H9 (cell line): Measurements from ENCODE around the gene FBXO17. TPM values are rescaled to one million over a fixed set of nuclear protein-coding genes. Genes with fewer than 3 reads are reported as not detected.

Experiments used
- DNase-seq: peaks from one replicate; pipeline ENCODE4 v3.0.0-alpha.2; 2017
- H2AFZ ChIP-seq: one replicate; pipeline ENCODE4 v1.6.1; 2013; ENCODE audit warnings: mild to moderate bottlenecking, low read length, control low read depth, moderate library complexity
- H2AK5ac ChIP-seq: 2 replicates; pipeline ENCODE4 v1.6.1; 2013; ENCODE audit warnings: low read length, control low read depth, mixed read lengths; ENCODE audit not compliant: insufficient read length
- H2BK120ac ChIP-seq: one replicate; pipeline ENCODE4 v1.6.1; 2013; ENCODE audit warnings: low read depth, mild to moderate bottlenecking, low read length, control low read depth, inconsistent platforms; ENCODE audit not compliant: poor library complexity, severe bottlenecking
- H2BK12ac ChIP-seq: 2 replicates; pipeline ENCODE4 v1.6.1; 2013; ENCODE audit warnings: low read length, control low read depth, mixed read lengths, low read depth; ENCODE audit not compliant: insufficient read length
- H2BK15ac ChIP-seq: 2 replicates; pipeline ENCODE4 v1.6.1; 2013; ENCODE audit warnings: low read depth, low read length, control low read depth
- H2BK20ac ChIP-seq: one replicate; pipeline ENCODE4 v1.6.1; 2013; ENCODE audit warnings: low read depth, mild to moderate bottlenecking, low read length, control low read depth, inconsistent platforms; ENCODE audit not compliant: poor library complexity, severe bottlenecking
- H2BK5ac ChIP-seq: 2 replicates; pipeline ENCODE4 v1.6.1; 2013; ENCODE audit warnings: low read length, control low read depth, mixed read lengths; ENCODE audit not compliant: insufficient read length
- H3K14ac ChIP-seq: 2 replicates; pipeline ENCODE4 v1.6.1; 2013; ENCODE audit warnings: low read length, control low read depth; ENCODE audit not compliant: insufficient read depth
- H3K18ac ChIP-seq: 2 replicates; pipeline ENCODE4 v1.6.1; 2013; ENCODE audit warnings: low read depth, mild to moderate bottlenecking, mixed read lengths, low read length, control low read depth; ENCODE audit not compliant: insufficient read length
- H3K23ac ChIP-seq: 2 replicates; pipeline ENCODE4 v1.6.1; 2013; ENCODE audit warnings: low read length, control low read depth, mixed read lengths, low read depth; ENCODE audit not compliant: insufficient read length
- H3K23me2 ChIP-seq: 2 replicates; pipeline ENCODE4 v1.6.1; 2013; ENCODE audit warnings: low read depth, mild to moderate bottlenecking, mixed read lengths, low read length, control low read depth; ENCODE audit not compliant: insufficient read length, poor library complexity, severe bottlenecking
- H3K27ac ChIP-seq: 2 replicates; pipeline ENCODE4 v1.5.1; 2013; ENCODE audit warnings: low read length, control low read depth, mixed read lengths, low read depth; ENCODE audit not compliant: insufficient read length
- H3K27me3 ChIP-seq: 2 replicates; pipeline ENCODE4 v1.6.1; 2013; ENCODE audit warnings: low read length, control low read depth, inconsistent platforms; ENCODE audit not compliant: insufficient read depth
- H3K4ac ChIP-seq: 2 replicates; pipeline ENCODE4 v1.6.1; 2013; ENCODE audit warnings: low read depth, mild to moderate bottlenecking, control low read depth, inconsistent platforms, low read length, moderate library complexity
- H3K4me1 ChIP-seq: 2 replicates; pipeline ENCODE4 v1.6.1; 2013; ENCODE audit warnings: low read length, control low read depth, inconsistent platforms; ENCODE audit not compliant: insufficient read depth
- H3K4me2 ChIP-seq: 2 replicates; pipeline ENCODE4 v1.6.1; 2013; ENCODE audit warnings: low read length, control low read depth, mixed read lengths; ENCODE audit not compliant: insufficient read length, insufficient read depth
- H3K56ac ChIP-seq: 2 replicates; pipeline ENCODE4 v1.6.1; 2013; ENCODE audit warnings: low read depth, mild to moderate bottlenecking, mixed read lengths, low read length, control low read depth; ENCODE audit not compliant: insufficient read length
- H3K79me1 ChIP-seq: 2 replicates; pipeline ENCODE4 v1.6.1; 2013; ENCODE audit warnings: low read depth, mild to moderate bottlenecking, moderate library complexity, low read length, control low read depth, inconsistent platforms; ENCODE audit not compliant: insufficient read depth, poor library complexity, severe bottlenecking
- H3K79me2 ChIP-seq: 2 replicates; pipeline ENCODE4 v1.6.1; 2013; ENCODE audit warnings: low read length, control low read depth, inconsistent platforms; ENCODE audit not compliant: insufficient read depth
- H3K9ac ChIP-seq: 2 replicates; pipeline ENCODE4 v1.6.1; 2013; ENCODE audit warnings: low read length, control low read depth, mixed read lengths; ENCODE audit not compliant: insufficient read length; ENCODE audit errors: extremely low read depth
- H3K9me3 ChIP-seq: one replicate; pipeline ENCODE4 v1.6.1; 2013; ENCODE audit warnings: low read depth, low read length, inconsistent platforms; ENCODE audit not compliant: control insufficient read depth
- H3T11ph ChIP-seq: one replicate; pipeline ENCODE4 v1.6.1; 2013; ENCODE audit warnings: mild to moderate bottlenecking, low read length, control low read depth, inconsistent platforms
- H4K20me1 ChIP-seq: one replicate; pipeline ENCODE4 v1.6.1; 2013; ENCODE audit not compliant: control insufficient read depth, insufficient read length, insufficient read depth
- H4K5ac ChIP-seq: 2 replicates; pipeline ENCODE4 v1.6.1; 2013; ENCODE audit warnings: low read depth, mild to moderate bottlenecking, mixed read lengths, low read length, control low read depth; ENCODE audit not compliant: insufficient read length
- H4K8ac ChIP-seq: replicated peaks from 2 replicates; pipeline ENCODE4 v1.6.1; 2013; ENCODE audit warnings: low read length, control low read depth, mixed read lengths, low read depth; ENCODE audit not compliant: insufficient read length
- H4K91ac ChIP-seq: 2 replicates; pipeline ENCODE4 v1.6.1; 2013; ENCODE audit warnings: low read depth, mild to moderate bottlenecking, moderate library complexity, mixed read lengths, low read length, control low read depth; ENCODE audit not compliant: insufficient read length
- H3K27ac Mint-ChIP-seq, 3 experiments: 2 replicates in 2 of 3; 3 replicates in 1 of 3; pipeline ENCODE4 v1.8.0; 2020 to 2021; ENCODE audit warnings: mixed read lengths in 3 of 3, mild to moderate bottlenecking in 1 of 3, moderate library complexity in 1 of 3
- H3K27me3 Mint-ChIP-seq: 2 replicates; pipeline ENCODE4 v1.8.0; 2021; ENCODE audit warnings: low read depth, mild to moderate bottlenecking, moderate library complexity, mixed read lengths
- H3K36me3 Mint-ChIP-seq, 3 experiments: 2 replicates in 2 of 3; 3 replicates in 1 of 3; pipeline ENCODE4 v1.8.0; 2020 to 2021; ENCODE audit warnings: low read depth in 3 of 3, mixed read lengths in 3 of 3; ENCODE audit not compliant: insufficient read depth in 1 of 3
- H3K4me1 Mint-ChIP-seq, 2 experiments: 2 replicates each; pipeline ENCODE4 v1.8.0; 2020; ENCODE audit warnings: mixed read lengths in 2 of 2
- H3K4me3 Mint-ChIP-seq, 2 experiments: 2 replicates in 1 of 2; 3 replicates in 1 of 2; pipeline ENCODE4 v1.8.0; 2020 to 2021; ENCODE audit warnings: mild to moderate bottlenecking in 2 of 2, mixed read lengths in 2 of 2, moderate library complexity in 1 of 2
- H3K9me3 Mint-ChIP-seq, 2 experiments: 2 replicates in 1 of 2; 3 replicates in 1 of 2; pipeline ENCODE4 v1.8.0; 2020; ENCODE audit warnings: mild to moderate bottlenecking in 2 of 2, mixed read lengths in 2 of 2, moderate library complexity in 1 of 2
- CTCF ChIP-seq: fragments of 200-600 bp; sonication (generic); conservative IDR thresholded peaks from 3 replicates; pipeline ENCODE4 v1.8.0; 2021; ENCODE audit warnings: antibody characterized with exemption, mild to moderate bottlenecking
- WGBS: extraction: QIAGEN DNeasy Blood & Tissue Kit; methylation state at CpG from one replicate; pipeline ENCODE4 v1.1.7; 2013; ENCODE audit warnings: missing lambda C conversion rate, low lambda C conversion rate, mixed read lengths; ENCODE audit not compliant: insufficient read length; ENCODE audit errors: extremely low coverage; 5-methylcytosine and 5-hydroxymethylcytosine counted together
- total RNA-seq: library from RNA; stranded (reverse); gene quantifications from 2 replicates; pipeline ENCODE4 v1.2.1, GENCODE V29; 2021

Gene FBXO17
- total RNA-seq, 1 experiment from 2014 or later, result 25.5 TPM

GRCh38 chr19:39003188-39003587 is 27.6 kb upstream of the FBXO17 start:
- no CpG with 5 or more reads among the region's 4 CpGs for WGBS
- Histone ChIP-seq H3K4me2 (no peak overlapping the region), H3K9ac (no peak overlapping the region), H3K23me2 (no peaks in the 10 kb centered on the region), H3K27me3 (no peaks in the 10 kb centered on the region), H2BK12ac (no peak overlapping the region), H3K79me1 (no peaks in the 10 kb centered on the region), H2BK20ac (no peak overlapping the region), H3K4ac (no peak overlapping the region), H3K4me1 (no peaks in the 10 kb centered on the region), H3K18ac (no peak overlapping the region), H2BK120ac (no peak overlapping the region), H4K8ac (no peak overlapping the region), H4K91ac (no peak overlapping the region), H3K56ac (no peak overlapping the region), H4K5ac (no peak overlapping the region), H3K14ac (no peak overlapping the region), H4K20me1 (no peaks in the 10 kb centered on the region), H3T11ph (no peak overlapping the region), H2AFZ (no peak overlapping the region), H3K27ac (no peak overlapping the region), H2BK15ac (no peak overlapping the region), H3K23ac (no peak overlapping the region), H2AK5ac (no peak overlapping the region), H2BK5ac (no peak overlapping the region), H3K9me3 (no peaks in the 10 kb centered on the region), H3K79me2 (no peaks in the 10 kb centered on the region; the same call in 1 of the 2 replicates)
- Mint-ChIP-seq H3K9me3 (no peaks in the 10 kb centered on the region; a peak in 1 of 5 replicates), H3K27ac (no peak overlapping the region), H3K27me3 (no peaks in the 10 kb centered on the region; the same call in 1 of the 2 replicates), H3K4me1 (peaks cover 4% of the 10 kb centered on the region in 2 experiments), H3K4me3 (no peak overlapping the region), H3K36me3 (no peaks in the 10 kb centered on the region)
- DNase-seq, result no peak
- no peak for TF ChIP-seq CTCF
